Amygdala (tissue), 56 donors: ENCODE measurements around the gene EXOC3.

ENCODE experiments used
- DNase-seq, 56 donors: peaks; one replicate each; lab custom pipeline; 2025; lab: John Stamatoyannopoulos, UW

The EXOC3 gene

DNA sequence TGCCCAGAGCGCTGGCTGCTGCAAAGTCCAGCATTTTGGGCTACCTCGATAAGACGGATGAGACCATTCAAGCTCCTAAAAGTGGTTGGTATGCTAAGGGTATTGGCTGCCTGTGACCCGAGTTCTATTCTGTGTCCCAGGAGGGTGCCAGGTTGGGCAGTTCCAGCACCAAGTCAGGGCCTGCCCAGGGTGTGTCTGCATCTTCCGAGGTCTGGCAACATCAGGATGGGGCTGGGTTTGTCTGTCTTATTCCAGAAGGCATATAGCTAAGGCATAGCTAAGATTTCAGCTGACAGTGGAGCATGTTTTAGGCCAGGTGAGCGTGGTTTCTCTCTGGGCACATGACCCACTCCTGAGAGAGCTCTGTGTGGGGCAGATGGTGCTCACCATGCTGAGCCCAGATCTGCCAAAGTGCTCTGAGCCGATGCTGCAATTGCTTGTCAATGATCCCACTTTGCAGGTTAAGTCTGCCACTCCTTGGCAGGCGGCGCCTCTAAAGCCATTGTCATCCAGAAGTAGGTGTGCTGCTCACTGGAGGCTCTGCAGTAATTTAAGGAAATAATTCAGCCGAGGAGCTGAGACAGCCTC is 73.5 kb downstream of the EXOC3 start:
- no peak for DNase-seq
